Placental epithelial cell (primary cell): ENCODE results near the gene PAGE4. TPM values are rescaled to one million over a fixed set of nuclear protein-coding genes. Genes with fewer than 3 reads are reported as not detected.

ENCODE experiments used
- total RNA-seq: library from RNA; depleted of rRNA; stranded (reverse); fragments of >200 nt; gene quantifications from 2 replicates; pipeline ENCODE4 v1.2.3, GENCODE V29; 2012

The PAGE4 gene, protein sequence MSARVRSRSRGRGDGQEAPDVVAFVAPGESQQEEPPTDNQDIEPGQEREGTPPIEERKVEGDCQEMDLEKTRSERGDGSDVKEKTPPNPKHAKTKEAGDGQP
- not detected in 2 replicates for total RNA-seq

DNA sequence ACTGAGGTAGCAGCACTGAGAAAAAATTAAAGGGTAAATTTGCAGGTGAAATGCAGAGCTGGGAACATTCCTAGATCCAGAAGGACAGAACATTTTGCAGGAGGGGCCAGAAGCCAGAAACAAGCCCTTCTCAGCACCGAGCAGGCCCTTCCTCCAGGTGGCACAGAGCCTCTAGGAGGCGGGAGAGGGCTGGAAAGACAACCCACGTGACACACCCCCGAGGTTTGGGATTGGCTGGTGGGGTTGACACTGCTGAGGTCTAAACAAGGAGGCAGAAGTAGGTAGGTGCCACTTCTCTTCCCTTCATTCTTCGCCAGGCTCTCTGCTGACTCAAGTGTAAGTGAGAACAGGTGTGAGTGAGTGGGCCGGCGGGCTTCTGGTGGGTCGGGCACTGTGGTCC lies at the start of gene PAGE4:
PAGE4 (plus strand) TSS at position 288 of the 400 bp plus-strand sequence. CDS start 1,126 bp downstream, outside the sequence.

DNA sequence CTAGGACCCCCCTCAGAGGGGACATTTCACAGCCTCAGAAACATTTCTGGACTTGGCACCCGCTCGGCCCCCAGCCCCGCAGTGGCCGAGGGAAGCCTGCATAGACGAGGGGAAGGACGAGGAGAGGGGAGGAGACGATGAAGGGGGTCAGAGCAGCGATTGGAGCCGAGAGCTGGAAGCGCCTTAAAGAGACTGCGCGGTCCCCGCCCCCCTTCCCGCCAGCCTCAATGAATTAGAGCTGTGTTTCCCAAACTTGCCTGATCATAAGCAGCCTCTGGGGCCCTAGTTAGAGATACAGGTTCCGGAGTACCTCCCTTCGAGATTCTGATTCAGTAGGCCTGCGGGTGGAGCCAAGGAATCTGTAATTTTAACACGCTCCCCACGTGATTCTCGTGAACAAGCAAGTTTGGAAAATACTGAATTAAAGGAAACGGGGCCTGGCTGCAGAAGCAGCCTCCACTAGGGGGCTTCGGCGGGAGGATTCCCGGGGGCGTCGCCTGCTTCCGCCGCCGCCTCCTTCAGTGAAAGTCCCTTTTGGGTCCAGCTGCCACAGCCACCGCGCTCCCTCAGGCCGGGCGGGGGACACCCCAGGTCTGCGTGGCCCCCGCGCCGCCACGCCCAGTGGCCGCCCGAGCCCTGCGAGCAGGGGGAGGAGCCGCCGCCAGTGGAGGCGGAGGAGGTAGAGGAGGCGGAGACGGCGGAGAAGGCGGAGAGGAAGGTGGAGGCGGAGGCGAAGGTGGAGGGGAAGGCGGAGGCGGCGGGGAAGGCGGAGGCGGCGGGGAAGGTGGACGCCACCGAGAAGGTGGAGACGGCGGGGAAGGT lies 49.9 kb downstream of the PAGE4 start, which contains the start of gene USP27X:
USP27X (plus strand) TSS at position 651 of the 822 bp plus-strand sequence. CDS start 824 bp downstream, outside the sequence.

Other genes with a start within 250 kb of the PAGE4 start
- not detected in 2 replicates for gene GAGE12H, start 249.4 kb upstream of the PAGE4 start, total RNA-seq
- gene GAGE2A, start 239.8 kb upstream of the PAGE4 start, total RNA-seq, result not detected in 2 replicates
- not detected in 2 replicates for gene GAGE1, start 230.3 kb upstream of the PAGE4 start, total RNA-seq
- gene PAGE1, start 133.3 kb upstream of the PAGE4 start, total RNA-seq, result not detected in 2 replicates
- 4.2 and 6.3 TPM in 2 replicates for gene USP27X, start 50.2 kb downstream of the PAGE4 start, total RNA-seq
- gene CLCN5, start 93.3 kb downstream of the PAGE4 start, total RNA-seq, result 23.9 and 29.8 TPM in 2 replicates